Mesendoderm (in vitro differentiated cells): ENCODE data around the gene IL17RE.

Experiments used
- DNase-seq: peaks from one replicate; pipeline ENCODE4 v3.0.0; 2013
- H2AK5ac ChIP-seq: 2 replicates; pipeline ENCODE4 v1.6.1; 2013; ENCODE audit warnings: low read length, inconsistent platforms
- H2BK120ac ChIP-seq: 2 replicates; pipeline ENCODE4 v1.6.1; 2013; ENCODE audit warnings: low read depth, mild to moderate bottlenecking, low read length, moderate library complexity, mixed read lengths
- H2BK15ac ChIP-seq: replicated peaks from 2 replicates; pipeline ENCODE4 v1.6.1; 2013; ENCODE audit warnings: low read depth, mild to moderate bottlenecking, moderate library complexity
- H2BK5ac ChIP-seq: 2 replicates; pipeline ENCODE4 v1.6.1; 2013; ENCODE audit warnings: low read length, inconsistent platforms
- H3K18ac ChIP-seq: 2 replicates; pipeline ENCODE4 v1.6.1; 2013; ENCODE audit warnings: mild to moderate bottlenecking, low read length, mixed read lengths
- H3K23ac ChIP-seq: one replicate; pipeline ENCODE4 v1.6.1; 2013; ENCODE audit warnings: low read length
- H3K27ac ChIP-seq: 2 replicates; pipeline ENCODE4 v1.5.1; 2013; ENCODE audit warnings: low read depth, mild to moderate bottlenecking, inconsistent platforms, low read length, moderate library complexity
- H3K27me3 ChIP-seq: 2 replicates; pipeline ENCODE4 v1.6.1; 2013; ENCODE audit warnings: low read length, control low read depth, mild to moderate bottlenecking, inconsistent platforms; ENCODE audit not compliant: insufficient read depth, poor library complexity
- H3K36me3 ChIP-seq: 2 replicates; pipeline ENCODE4 v1.6.1; 2013; ENCODE audit warnings: low read length, inconsistent platforms; ENCODE audit not compliant: control insufficient read depth, insufficient read depth
- H3K4ac ChIP-seq: one replicate; pipeline ENCODE4 v1.6.1; 2013; ENCODE audit warnings: low read depth, mild to moderate bottlenecking, low read length, moderate library complexity
- H3K4me1 ChIP-seq: 2 replicates; pipeline ENCODE4 v1.6.1; 2013; ENCODE audit warnings: low read depth, low read length, inconsistent platforms; ENCODE audit not compliant: control insufficient read depth
- H3K4me2 ChIP-seq: 2 replicates; pipeline ENCODE4 v1.6.1; 2013; ENCODE audit warnings: low read length
- H3K4me3 ChIP-seq: 2 replicates; pipeline ENCODE4 v1.5.1; 2013; ENCODE audit warnings: mild to moderate bottlenecking, low read length
- H3K56ac ChIP-seq: one replicate; pipeline ENCODE4 v1.6.1; 2013; ENCODE audit warnings: low read length
- H3K79me1 ChIP-seq: 2 replicates; pipeline ENCODE4 v1.6.1; 2013; ENCODE audit warnings: low read length, inconsistent platforms
- H3K79me2 ChIP-seq: 2 replicates; pipeline ENCODE4 v1.6.1; 2013; ENCODE audit warnings: mild to moderate bottlenecking, low read length; ENCODE audit not compliant: control insufficient read depth, insufficient read depth
- H3K9ac ChIP-seq: 2 replicates; pipeline ENCODE4 v1.6.1; 2013; ENCODE audit warnings: low read length, inconsistent platforms
- H4K5ac ChIP-seq: one replicate; pipeline ENCODE4 v1.6.1; 2013; ENCODE audit warnings: low read length
- H4K8ac ChIP-seq: one replicate; pipeline ENCODE4 v1.6.1; 2013; ENCODE audit warnings: low read depth, mild to moderate bottlenecking, control low read depth, low read length, moderate library complexity
- WGBS: extraction: QIAGEN DNeasy Blood & Tissue Kit; methylation state at CpG from one replicate; pipeline ENCODE4 v1.1.7; 2013; ENCODE audit warnings: low lambda C conversion rate, missing lambda C conversion rate; ENCODE audit not compliant: insufficient coverage; ENCODE audit errors: extremely low coverage; 5-methylcytosine and 5-hydroxymethylcytosine counted together

The IL17RE gene

GRCh38 chr3:9915254-9916141 is 12.8 kb downstream of the IL17RE start:
- DNase-seq = peak; percentile 81
- peak overlapping the region; percentile 16 for H3K27ac ChIP-seq
- H3K4me3 ChIP-seq = peak overlapping the region; percentile 36
- peak overlapping the region; percentile 100 for H3K23ac ChIP-seq
- peak overlapping the region; percentile 83 for H4K8ac ChIP-seq
- no peak overlapping the region for H4K5ac ChIP-seq
- H2BK15ac ChIP-seq = no peak overlapping the region
- H3K4me2 ChIP-seq = peak overlapping the region; percentile 87
- no peaks in the 10 kb centered on the region for H3K79me1 ChIP-seq
- H2BK5ac ChIP-seq = peak overlapping the region; percentile 17
- H3K9ac ChIP-seq = peak overlapping the region; percentile 94
- H2BK120ac ChIP-seq = no peak overlapping the region
- peak overlapping the region; percentile 40 for H3K4ac ChIP-seq
- H3K27me3 ChIP-seq = no peaks in the 10 kb centered on the region
- H3K4me1 ChIP-seq = peaks cover 3% of the 10 kb centered on the region
- H3K18ac ChIP-seq = peak overlapping the region; percentile 77
- no CpG with 5 or more reads among the region's 99 CpGs for WGBS
- no peaks in the 10 kb centered on the region for H3K36me3 ChIP-seq
- no peak overlapping the region for H2AK5ac ChIP-seq
- H3K79me2 ChIP-seq = no peaks in the 10 kb centered on the region
- peak overlapping the region; percentile 98 for H3K56ac ChIP-seq

- H3K4me3 ChIP-seq = no peak overlapping the region
- DNase-seq = peak; percentile 37
These were observed 13.7 kb downstream of the IL17RE start for GRCh38 chr3:9916346-9916733.

GRCh38 chr3:9916734-9917680 is 14.4 kb downstream of the IL17RE start, which contains the start of gene IL17RC:
IL17RC (plus strand) TSS chr3:9917098; CDS start chr3:9917316, 218 bp downstream.
- Histone ChIP-seq H3K79me2 (no peaks in the 10 kb centered on the region), H3K4me2 (peak within 1 kb of the TSS; percentile 87), H3K23ac (peak within 1 kb of the TSS; percentile 100), H3K4me1 (peaks cover 3% of the 10 kb centered on the region), H3K79me1 (no peaks in the 10 kb centered on the region), H2AK5ac (no peak within 1 kb of the TSS), H3K18ac (peak within 1 kb of the TSS; percentile 77), H3K36me3 (no peaks in the 10 kb centered on the region), H3K27me3 (no peaks in the 10 kb centered on the region), H3K9ac (peak within 1 kb of the TSS; percentile 94), H2BK15ac (no peak within 1 kb of the TSS), H3K4me3 (no peak within 1 kb of the TSS), H2BK5ac (peak within 1 kb of the TSS; percentile 17), H3K4ac (peak within 1 kb of the TSS; percentile 5), H4K5ac (no peak within 1 kb of the TSS), H2BK120ac (no peak within 1 kb of the TSS), H4K8ac (no peak within 1 kb of the TSS), H3K27ac (no peak within 1 kb of the TSS), H3K56ac (peak within 1 kb of the TSS; percentile 98)
- DNase-seq = peak; percentile 95
- no CpG with 5 or more reads among the region's 19 CpGs for WGBS

More at GRCh38 chr3:9916346-9916733, 13.7 kb downstream of the IL17RE start:
- Histone ChIP-seq H3K36me3 (no peaks in the 10 kb centered on the region), H3K79me2 (no peaks in the 10 kb centered on the region), H2BK120ac (no peak overlapping the region), H3K4ac (peak overlapping the region; percentile 5), H4K8ac (no peak overlapping the region), H2BK15ac (no peak overlapping the region), H3K4me2 (peak overlapping the region; percentile 4), H3K18ac (peak overlapping the region; percentile 77), H4K5ac (no peak overlapping the region), H2AK5ac (no peak overlapping the region), H3K23ac (no peak overlapping the region), H3K27me3 (no peaks in the 10 kb centered on the region), H3K9ac (peak overlapping the region; percentile 46), H3K27ac (no peak overlapping the region), H3K4me1 (peaks cover 3% of the 10 kb centered on the region), H3K56ac (peak overlapping the region; percentile 98), H3K79me1 (no peaks in the 10 kb centered on the region), H2BK5ac (no peak overlapping the region)
- WGBS = no CpG with 5 or more reads among the region's 7 CpGs

GRCh38 chr3:9917820-9918219 is 15.2 kb downstream of the IL17RE start:
- H3K27ac ChIP-seq = no peak overlapping the region
- H3K56ac ChIP-seq = no peak overlapping the region
- no peak overlapping the region for H4K8ac ChIP-seq
- H3K4me1 ChIP-seq = peaks cover 3% of the 10 kb centered on the region
- no peak overlapping the region for H4K5ac ChIP-seq
- no peak overlapping the region for H2BK120ac ChIP-seq
- no peaks in the 10 kb centered on the region for H3K79me2 ChIP-seq
- H2BK5ac ChIP-seq = no peak overlapping the region
- H3K23ac ChIP-seq = no peak overlapping the region
- no peak overlapping the region for H3K4me2 ChIP-seq
- H3K36me3 ChIP-seq = no peaks in the 10 kb centered on the region
- H3K9ac ChIP-seq = no peak overlapping the region
- no peak overlapping the region for H2AK5ac ChIP-seq
- no peak overlapping the region for H2BK15ac ChIP-seq
- no CpG with 5 or more reads among the region's 10 CpGs for WGBS
- no peak overlapping the region for H3K4me3 ChIP-seq
- H3K18ac ChIP-seq = no peak overlapping the region
- DNase-seq = no peak
- H3K4ac ChIP-seq = no peak overlapping the region
- no peaks in the 10 kb centered on the region for H3K27me3 ChIP-seq
- H3K79me1 ChIP-seq = no peaks in the 10 kb centered on the region

GRCh38 chr3:9918261-9919038 is 15.8 kb downstream of the IL17RE start:
- no peak overlapping the region for H2BK15ac ChIP-seq
- no peak overlapping the region for H4K8ac ChIP-seq
- no peak overlapping the region for H2BK120ac ChIP-seq
- no peak overlapping the region for H3K9ac ChIP-seq
- no peak overlapping the region for H2AK5ac ChIP-seq
- DNase-seq = no peak
- H3K4me3 ChIP-seq = no peak overlapping the region
- no peaks in the 10 kb centered on the region for H3K36me3 ChIP-seq
- no peaks in the 10 kb centered on the region for H3K27me3 ChIP-seq
- H3K4ac ChIP-seq = no peak overlapping the region
- no peak overlapping the region for H3K18ac ChIP-seq
- H3K23ac ChIP-seq = no peak overlapping the region
- no peak overlapping the region for H3K4me2 ChIP-seq
- H3K56ac ChIP-seq = no peak overlapping the region
- no peak overlapping the region for H2BK5ac ChIP-seq
- H3K27ac ChIP-seq = no peak overlapping the region
- no peaks in the 10 kb centered on the region for H3K79me2 ChIP-seq
- no peaks in the 10 kb centered on the region for H3K79me1 ChIP-seq
- no CpG with 5 or more reads among the region's 8 CpGs for WGBS
- H4K5ac ChIP-seq = no peak overlapping the region
- peaks cover 3% of the 10 kb centered on the region for H3K4me1 ChIP-seq
